SK-N-SH (cell line): ENCODE results near the gene NPHP1. TPM values are rescaled to one million over a fixed set of nuclear protein-coding genes. Genes with fewer than 3 reads are reported as not detected.
"Not testable (repeated sequence)": the region's sequence is repeated elsewhere in the genome, so short reads cannot be mapped to it uniquely, and the experiment has no call there.

Experiments
- CTCF ChIA-PET: fragments of 300-600, 350-600 bp; formaldehyde crosslinking; extraction: SDS; loops from one replicate; lab custom pipeline; 2021; lab: Yijun Ruan, JAX
- POLR2A ChIA-PET: fragments of 350-600 bp; sonication (Branson Sonifier 250); formaldehyde crosslinking; extraction: SDS; loops from one replicate; lab custom pipeline; 2020; ENCODE audit warnings: antibody characterized with exemption, inconsistent platforms; lab: Yijun Ruan, JAX
- DNase-seq: peaks from one replicate; pipeline ENCODE4 v3.0.0; 2012
- H2AFZ ChIP-seq: fragments of 200-600 bp; sonication (generic); 2 replicates; pipeline ENCODE4 v1.8.1; 2016; ENCODE audit warnings: antibody characterized with exemption, mild to moderate bottlenecking, low read depth
- H3F3A ChIP-seq: fragments of 200-600 bp; sonication (generic); replicated peaks from 2 replicates; pipeline ENCODE3; 2016; ENCODE audit warnings: antibody characterized with exemption, mild to moderate bottlenecking; ENCODE audit not compliant: insufficient read depth
- H3K27ac ChIP-seq, 2 experiments: fragments of 200-500 bp in 1 of 2; fragments of 200-600 bp in 1 of 2; sonication (Bioruptor generic) in 1 of 2; sonication (generic), shearing (Covaris generic) in 1 of 2; 2 replicates each; pipeline versions ENCODE4 v1.5.1 to v1.6.1; 2014 to 2016; ENCODE audit warnings: low read depth in 2 of 2, inconsistent platforms in 1 of 2, low read length in 1 of 2, mild to moderate bottlenecking in 1 of 2, mixed read lengths in 1 of 2
- H3K27me3 ChIP-seq: fragments of 200-600 bp; sonication (generic), shearing (Covaris generic); 2 replicates; pipeline ENCODE4 v1.6.1; 2016; ENCODE audit warnings: mixed run types; ENCODE audit not compliant: insufficient read depth
- H3K36me3 ChIP-seq, 2 experiments: fragments of 200-500 bp in 1 of 2; fragments of 200-600 bp in 1 of 2; sonication (Bioruptor generic) in 1 of 2; sonication (generic) in 1 of 2; replicated peaks in 1 of 2; 2 replicates each; pipeline versions ENCODE3 to v1.5.1; 2014 to 2016; ENCODE audit warnings: low read length in 1 of 2, mild to moderate bottlenecking in 1 of 2; ENCODE audit not compliant: insufficient read depth in 2 of 2, control insufficient read depth in 1 of 2
- H3K4me1 ChIP-seq, 2 experiments: fragments of 200-500 bp in 1 of 2; fragments of 200-600 bp in 1 of 2; sonication (Bioruptor generic) in 1 of 2; sonication (generic), shearing (Covaris generic) in 1 of 2; 2 replicates each; pipeline versions ENCODE4 v1.5.1 to v1.6.1; 2014 to 2016; ENCODE audit warnings: low read depth in 1 of 2, low read length in 1 of 2, mixed run types in 1 of 2; ENCODE audit not compliant: insufficient read depth in 2 of 2, control insufficient read depth in 1 of 2
- H3K4me2 ChIP-seq: fragments of 200-600 bp; sonication (generic), shearing (Covaris generic); 2 replicates; pipeline ENCODE4 v1.6.1; 2017; ENCODE audit warnings: mixed run types
- H3K4me3 ChIP-seq, 2 experiments: fragments of 200-500 bp in 1 of 2; fragments of 200-600 bp in 1 of 2; sonication (Bioruptor generic) in 1 of 2; sonication (generic), shearing (Covaris generic) in 1 of 2; 2 replicates each; pipeline versions ENCODE4 v1.5.1 to v1.8.1; 2014 to 2016; ENCODE audit warnings: low read depth in 2 of 2, inconsistent platforms in 1 of 2, low read length in 1 of 2, mild to moderate bottlenecking in 1 of 2, mixed read lengths in 1 of 2, moderate library complexity in 1 of 2
- H3K79me2 ChIP-seq: fragments of 200-600 bp; sonication (generic); 2 replicates; pipeline ENCODE4 v1.8.1; 2017; ENCODE audit warnings: mild to moderate bottlenecking; ENCODE audit not compliant: insufficient read depth
- H3K9ac ChIP-seq: fragments of 200-600 bp; sonication (generic); 2 replicates; pipeline ENCODE4 v1.6.1; 2017; ENCODE audit warnings: mixed run types
- H3K9me2 ChIP-seq: fragments of 200-600 bp; sonication (generic); 2 replicates; pipeline ENCODE4 v1.6.1; 2017; ENCODE audit warnings: mixed run types
- H3K9me3 ChIP-seq: fragments of 200-600 bp; sonication (generic); 2 replicates; pipeline ENCODE4 v1.6.1; 2017; ENCODE audit warnings: mixed run types, mild to moderate bottlenecking, moderate library complexity
- H4K20me1 ChIP-seq: fragments of 200-600 bp; sonication (generic); 2 replicates; pipeline ENCODE4 v1.6.1; 2017; ENCODE audit warnings: mild to moderate bottlenecking, mixed run types; ENCODE audit not compliant: insufficient read depth
- WGBS: methylation state at CpG from one replicate; pipeline ENCODE4 v1.1.6; 2017; ENCODE audit warnings: low lambda C conversion rate; 5-methylcytosine and 5-hydroxymethylcytosine counted together
- polyA plus RNA-seq, 3 experiments: library from polyadenylated mRNA; depleted of rRNA; stranded (reverse); fragments of >200 nt; gene quantifications; 2 replicates each; pipeline ENCODE4 v1.2.3, GENCODE V29; 2012
- small RNA-seq, 7 experiments: library from RNA; depleted of rRNA; stranded (forward); fragments of <200 nt; gene quantifications; one replicate each; pipeline ENCODE3, GENCODE V24; 2012

NPHP1 gene
- polyA plus RNA-seq, 1 of the 3 experiments (the other 2 are of a cell fraction), result 5.0 TPM

DNA sequence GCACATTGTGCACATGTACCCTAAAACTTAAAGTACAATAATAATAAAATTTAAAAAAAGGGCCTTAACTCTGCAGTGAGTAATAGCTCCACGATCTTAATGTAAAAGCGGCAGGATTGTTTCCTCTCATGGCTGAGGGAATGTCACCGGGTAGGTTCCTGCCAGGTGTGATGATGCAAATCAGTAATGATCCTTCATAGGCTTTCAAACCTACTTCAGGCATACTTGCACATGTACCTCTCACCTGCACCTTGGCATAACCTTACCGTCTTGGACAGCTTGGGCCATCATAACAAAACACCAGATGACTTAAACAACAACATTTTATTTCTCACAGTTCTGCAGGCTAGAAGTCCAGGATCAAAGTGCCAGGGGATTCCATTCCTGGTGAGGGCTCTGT is 128.9 kb downstream of the NPHP1 start:
- CTCF ChIA-PET, DNase-seq, H3F3A ChIP-seq: not testable (repeated sequence)

More for the DNA sequence above, 128.9 kb downstream of the NPHP1 start:
- H3K4me3 ChIP-seq, H4K20me1 ChIP-seq, H2AFZ ChIP-seq, H3K36me3 ChIP-seq, H3K27ac ChIP-seq, H3K4me1 ChIP-seq, H3K9me2 ChIP-seq, H3K9me3 ChIP-seq, H3K79me2 ChIP-seq, H3K9ac ChIP-seq, H3K27me3 ChIP-seq, H3K4me2 ChIP-seq, POLR2A ChIA-PET: not testable (repeated sequence)
- 66% methylated on average over 2 of the region's 4 CpGs for WGBS

Small RNA genes lying within 50 kb of the gene (small RNA-seq; reads per million reads assigned to genes)
- 0 reads per million in 7 experiments for gene MIR4436B1

Other genes with a start within 250 kb of the NPHP1 start
- gene MALL, start 89.2 kb downstream of the NPHP1 start, polyA plus RNA-seq (2012; rRNA removed), result 1.7 and 5.2 TPM in 2 replicates
- 39.1 and 45.6 TPM in 2 replicates for gene MTLN, start 7.5 kb upstream of the NPHP1 start, polyA plus RNA-seq (2012; rRNA removed)